ENCODE measurements around the gene R3HDM2.

DNA sequence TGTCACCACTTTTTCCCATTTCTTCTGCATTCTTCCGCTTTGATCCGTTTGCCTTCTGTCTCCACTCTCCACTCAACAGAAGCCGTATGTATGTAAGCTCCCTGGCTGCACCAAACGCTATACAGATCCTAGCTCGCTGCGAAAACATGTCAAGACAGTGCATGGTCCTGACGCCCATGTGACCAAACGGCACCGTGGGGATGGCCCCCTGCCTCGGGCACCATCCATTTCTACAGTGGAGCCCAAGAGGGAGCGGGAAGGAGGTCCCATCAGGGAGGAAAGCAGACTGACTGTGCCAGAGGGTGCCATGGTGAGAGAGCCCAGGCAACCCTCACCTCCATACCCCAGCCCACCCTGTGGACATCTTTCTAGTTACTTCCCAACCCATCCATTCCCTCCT is 37.1 kb upstream of the R3HDM2 start:
- TF ChIP-seq CTCF (IDR thresholded peaks at IDR 0.05) (no peak), POLR2A (IDR thresholded peaks at IDR 0.05) (no peak)
